H1 (cell line): Measurements from ENCODE around the gene FMNL2. TPM values are rescaled to one million over a fixed set of nuclear protein-coding genes. Genes with fewer than 3 reads are reported as not detected.

ENCODE experiments used
- CTCF ChIA-PET: fragments of 300-600 bp; sonication (Branson Sonifier 250); formaldehyde crosslinking; loops from one replicate; lab custom pipeline; 2021; ENCODE audit not compliant: partially characterized antibody; lab: Charles Lee
- POLR2A ChIA-PET: fragments of 300-600 bp; sonication (Branson Sonifier 250); formaldehyde crosslinking; loops from one replicate; lab custom pipeline; 2021; ENCODE audit warnings: inconsistent platforms; ENCODE audit not compliant: partially characterized antibody; lab: Charles Lee
- DNase-seq, 2 experiments: peaks; one replicate each; pipeline versions ENCODE4 v3.0.0 to v3.0.0-alpha.2; 2010 to 2022; ENCODE audit warnings: low spot score in 2 of 2, low read depth in 1 of 2, mixed read lengths in 1 of 2
- FAIRE-seq: peaks from 2 replicates; lab custom pipeline; 2011; peaks lifted over from hg19 to GRCh38; lab: Jason Lieb, UNC
- H2AFZ ChIP-seq: 2 replicates; pipeline ENCODE4 v1.8.1; 2012; ENCODE audit warnings: low read length, inconsistent platforms
- H2AK5ac ChIP-seq: 2 replicates; pipeline ENCODE4 v1.6.1; 2013; ENCODE audit warnings: low read depth, low read length
- H2BK120ac ChIP-seq: replicated peaks from 2 replicates; pipeline ENCODE3; 2013; ENCODE audit warnings: low read depth, low read length, inconsistent platforms
- H2BK12ac ChIP-seq: 2 replicates; pipeline ENCODE4 v1.6.1; 2013; ENCODE audit warnings: low read depth, low read length
- H2BK15ac ChIP-seq: 2 replicates; pipeline ENCODE4 v1.6.1; 2013; ENCODE audit warnings: low read length
- H2BK20ac ChIP-seq: 2 replicates; pipeline ENCODE4 v1.6.1; 2013; ENCODE audit warnings: low read length
- H2BK5ac ChIP-seq: 2 replicates; pipeline ENCODE4 v1.6.1; 2013; ENCODE audit warnings: low read depth, low read length
- H3K14ac ChIP-seq: 2 replicates; pipeline ENCODE4 v1.6.1; 2013; ENCODE audit warnings: inconsistent platforms; ENCODE audit not compliant: insufficient read length
- H3K18ac ChIP-seq: 2 replicates; pipeline ENCODE4 v1.6.1; 2013; ENCODE audit warnings: low read length; ENCODE audit errors: extremely low read depth
- H3K23ac ChIP-seq: 2 replicates; pipeline ENCODE4 v1.6.1; 2013; ENCODE audit warnings: inconsistent platforms; ENCODE audit not compliant: insufficient read length
- H3K23me2 ChIP-seq: 2 replicates; pipeline ENCODE4 v1.6.1; 2013; ENCODE audit warnings: low read depth, low read length
- H3K27ac ChIP-seq: 2 replicates; pipeline ENCODE4 v1.6.1; 2011; ENCODE audit warnings: low read depth, low read length, inconsistent platforms
- H3K27me3 ChIP-seq, 4 experiments: replicated peaks in 1 of 4; 1 replicate in 1 of 4; 2 replicates in 3 of 4; pipeline versions ENCODE4 v1.6.1 to v1.8.1; 2011 to 2013; ENCODE audit warnings: low read length in 3 of 4, mild to moderate bottlenecking in 3 of 4, inconsistent platforms in 2 of 4, mixed read lengths in 2 of 4, moderate library complexity in 1 of 4; ENCODE audit not compliant: control insufficient read depth in 3 of 4, insufficient read depth in 3 of 4; ENCODE audit errors: extremely low read depth in 1 of 4
- H3K36me3 ChIP-seq, 4 experiments: 2 replicates each; pipeline versions ENCODE4 v1.6.1 to v1.8.1; 2011 to 2013; ENCODE audit warnings: mild to moderate bottlenecking in 4 of 4, low read length in 3 of 4, moderate library complexity in 2 of 4, control low read depth in 1 of 4, inconsistent platforms in 1 of 4; ENCODE audit not compliant: insufficient read depth in 4 of 4, control insufficient read depth in 2 of 4
- H3K4ac ChIP-seq: replicated peaks from 2 replicates; pipeline ENCODE3; 2013; ENCODE audit warnings: low read length, low read depth, mixed read lengths, inconsistent platforms; ENCODE audit not compliant: insufficient read length
- H3K4me1 ChIP-seq, 4 experiments: replicated peaks in 1 of 4; 1 replicate in 1 of 4; 2 replicates in 3 of 4; pipeline versions ENCODE4 v1.6.1 to v1.8.1; 2011 to 2013; ENCODE audit warnings: low read length in 3 of 4, inconsistent platforms in 2 of 4, mixed read lengths in 1 of 4; ENCODE audit not compliant: insufficient read depth in 4 of 4, control insufficient read depth in 3 of 4
- H3K4me2 ChIP-seq, 2 experiments: 2 replicates each; pipeline versions ENCODE4 v1.6.1 to v1.8.1; 2011 to 2013; ENCODE audit warnings: low read depth in 2 of 2, low read length in 2 of 2, control low read depth in 1 of 2, inconsistent platforms in 1 of 2, mild to moderate bottlenecking in 1 of 2; ENCODE audit not compliant: insufficient read depth in 1 of 2
- H3K4me3 ChIP-seq, 4 experiments: fragments of 200-600, 300-600 bp in 1 of 4; sonication (generic), shearing (Covaris generic), sonication (Bioruptor Twin) in 1 of 4; 2 replicates each; pipeline versions ENCODE4 v1.5.1 to v1.8.1; 2011 to 2016; ENCODE audit warnings: low read length in 4 of 4, low read depth in 3 of 4, control low read depth in 2 of 4, inconsistent platforms in 2 of 4, mild to moderate bottlenecking in 2 of 4, mixed read lengths in 1 of 4, moderate library complexity in 1 of 4; ENCODE audit not compliant: insufficient read depth in 2 of 4; ENCODE audit errors: extremely low read depth in 1 of 4
- H3K56ac ChIP-seq: replicated peaks from 2 replicates; pipeline ENCODE3; 2013; ENCODE audit warnings: low read depth, mild to moderate bottlenecking, mixed read lengths, low read length, inconsistent platforms; ENCODE audit not compliant: insufficient read length
- H3K79me1 ChIP-seq: 2 replicates; pipeline ENCODE4 v1.6.1; 2013; ENCODE audit warnings: low read depth, low read length, control low read depth
- H3K79me2 ChIP-seq, 2 experiments: 2 replicates each; pipeline versions ENCODE4 v1.6.1 to v1.8.1; 2012 to 2013; ENCODE audit warnings: low read length in 2 of 2, mild to moderate bottlenecking in 2 of 2, inconsistent platforms in 1 of 2; ENCODE audit not compliant: insufficient read depth in 2 of 2, control insufficient read depth in 1 of 2
- H3K9ac ChIP-seq, 4 experiments: replicated peaks in 1 of 4; 1 replicate in 1 of 4; 2 replicates in 3 of 4; pipeline versions ENCODE4 v1.6.1 to v1.8.1; 2011 to 2013; ENCODE audit warnings: low read depth in 3 of 4, low read length in 3 of 4, control low read depth in 2 of 4, mild to moderate bottlenecking in 2 of 4, moderate library complexity in 2 of 4, inconsistent platforms in 1 of 4; ENCODE audit errors: extremely low read depth in 1 of 4
- H3K9me3 ChIP-seq, 2 experiments: 2 replicates each; pipeline versions ENCODE4 v1.6.1 to v1.8.1; 2012 to 2013; ENCODE audit warnings: mild to moderate bottlenecking in 2 of 2, moderate library complexity in 2 of 2, control low read depth in 1 of 2, inconsistent platforms in 1 of 2, low read depth in 1 of 2, low read length in 1 of 2, mixed read lengths in 1 of 2; ENCODE audit not compliant: insufficient read depth in 2 of 2
- H4K20me1 ChIP-seq, 2 experiments: replicated peaks in 1 of 2; 2 replicates each; pipeline versions ENCODE3 to v1.8.1; 2011 to 2013; ENCODE audit warnings: inconsistent platforms in 2 of 2, low read length in 2 of 2, mild to moderate bottlenecking in 1 of 2; ENCODE audit not compliant: insufficient read depth in 2 of 2, control insufficient read depth in 1 of 2
- H4K5ac ChIP-seq: 2 replicates; pipeline ENCODE4 v1.6.1; 2013; ENCODE audit warnings: low read length, low read depth, mixed read lengths, inconsistent platforms; ENCODE audit not compliant: insufficient read length
- H4K8ac ChIP-seq: 2 replicates; pipeline ENCODE4 v1.8.0; 2013; ENCODE audit warnings: mild to moderate bottlenecking, moderate library complexity, low read length, inconsistent platforms; ENCODE audit not compliant: insufficient read depth; ENCODE audit errors: extremely low read depth
- H4K91ac ChIP-seq: replicated peaks from 2 replicates; pipeline ENCODE3; 2013; ENCODE audit warnings: low read length, mixed read lengths, inconsistent platforms; ENCODE audit not compliant: insufficient read length
- ASH2L ChIP-seq: fragments of 200-600, 300-600 bp; sonication (generic); IDR thresholded peaks from one replicate; pipeline ENCODE4 v1.7.1; 2017; ENCODE audit warnings: low read length
- CBX8 ChIP-seq: fragments of 300-800, 300-1000 bp; sonication (generic); IDR thresholded peaks from 2 replicates; pipeline ENCODE4 v1.7.1; 2016; ENCODE audit warnings: low read depth, low read length, borderline replicate concordance
- KDM1A ChIP-seq: fragments of 200-600, 300-600 bp; sonication (generic); IDR thresholded peaks from 2 replicates; pipeline ENCODE4 v1.7.1; 2016; ENCODE audit warnings: mild to moderate bottlenecking, low read length, borderline replicate concordance
- MAX ChIP-seq: IDR thresholded peaks from 2 replicates; pipeline ENCODE4 v1.6.1; 2012; ENCODE audit warnings: inconsistent platforms
- RXRA ChIP-seq: IDR thresholded peaks from 2 replicates; pipeline ENCODE4 v1.6.1; 2011; ENCODE audit warnings: low read depth, mild to moderate bottlenecking, low read length, moderate library complexity; ENCODE audit not compliant: insufficient read depth
- SP4 ChIP-seq: IDR thresholded peaks from 2 replicates; pipeline ENCODE4 v1.6.1; 2012; ENCODE audit warnings: low read length, inconsistent platforms
- WGBS, 2 experiments: shearing (Covaris generic) in 1 of 2; methylation state at CpG; one replicate each; pipeline versions ENCODE4 v1.1.6 to v1.1.7; 2013 to 2015; ENCODE audit warnings: low lambda C conversion rate in 2 of 2, mixed read lengths in 2 of 2, inconsistent platforms in 1 of 2, low coverage in 1 of 2, missing lambda C conversion rate in 1 of 2; ENCODE audit not compliant: insufficient replicate concordance in 2 of 2, insufficient coverage in 1 of 2, insufficient read length in 1 of 2; ENCODE audit errors: extremely low coverage in 1 of 2, missing lambda C conversion rate in 1 of 2; 5-methylcytosine and 5-hydroxymethylcytosine counted together
- polyA plus RNA-seq, 7 experiments: library from polyadenylated mRNA; depleted of rRNA in 3 of 7; stranded (reverse) in 5 of 7; unstranded in 2 of 7; fragments of >200 nt in 5 of 7; fragments of 200-250 nt in 2 of 7; gene quantifications; 1 replicate in 5 of 7; 2 replicates in 1 of 7; 4 replicates in 1 of 7; pipeline versions ENCODE4 v1.2.1 to v1.2.3, GENCODE V29; 2011 to 2013; ENCODE audit warnings: missing spikeins in 2 of 7, mixed read lengths in 2 of 7
- total RNA-seq: library from RNA; stranded (reverse); fragmentation: NEBNext Ultra II Directional; extraction: Animal tissue kit (Norgen Biotek cat#: 25700); gene quantifications from 2 replicates; pipeline ENCODE4 v1.2.1, GENCODE V29; 2021
- TF ChIP-seq, protein P1 (sequence below): IDR thresholded peaks from 2 replicates; pipeline ENCODE4 v1.6.1; 2011; ENCODE audit warnings: low read depth, mild to moderate bottlenecking, low read length; ENCODE audit not compliant: insufficient read depth

The FMNL2 gene
- total and polyA plus RNA-seq, 2 of the 8 experiments (the other 6 are each of a cell fraction or from before 2014, with no cell fraction given): 15.5 to 45.1 TPM

DNA sequence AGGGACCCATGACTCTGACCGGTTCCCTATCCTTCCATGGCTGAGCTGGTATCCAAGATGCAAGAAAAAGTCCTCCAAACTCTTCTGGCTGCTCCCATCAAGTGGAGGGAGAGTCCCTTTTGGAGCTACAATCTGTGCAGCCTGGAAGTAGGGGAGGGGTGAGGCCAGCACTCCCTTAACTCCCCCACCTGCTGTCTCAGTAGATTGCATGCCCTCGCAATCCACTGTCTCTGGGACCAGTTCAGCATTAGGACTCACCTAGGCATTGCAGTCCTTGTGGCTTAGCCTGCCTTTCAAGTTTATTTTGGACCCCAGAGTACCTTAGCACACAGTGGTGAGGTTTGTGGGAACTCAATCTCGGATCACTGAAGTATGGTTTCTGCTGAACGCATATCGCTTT is 14.2 kb upstream of the FMNL2 start:
- H4K20me1 ChIP-seq: no peaks in the 10 kb centered on the region
- H3K36me3 ChIP-seq: no peaks in the 10 kb centered on the region
- no peak overlapping the region for H2BK20ac ChIP-seq
- no peak overlapping the region for H4K91ac ChIP-seq
- H3K23me2 ChIP-seq: no peaks in the 10 kb centered on the region
- no peak overlapping the region for H3K4me3 ChIP-seq
- no peak for FAIRE-seq
- no peak overlapping the region for H3K18ac ChIP-seq
- WGBS, 2 experiments: 95% methylated on average over 5 of the region's 5 CpGs; no CpG with 5 or more reads in 1 of the 2 experiments
- no peak overlapping the region for H3K4ac ChIP-seq
- DNase-seq: no peak
- H2BK5ac ChIP-seq: no peak overlapping the region
- no peak overlapping the region for H3K23ac ChIP-seq
- no peak overlapping the region for H2BK12ac ChIP-seq
- no peak overlapping the region for H4K8ac ChIP-seq
- H3K9me3 ChIP-seq: no peaks in the 10 kb centered on the region
- no peaks in the 10 kb centered on the region for H3K79me2 ChIP-seq
- no peak overlapping the region for H4K5ac ChIP-seq
- no peak overlapping the region for H3K56ac ChIP-seq
- no peak overlapping the region for H3K27ac ChIP-seq
- no peak overlapping the region for H2BK120ac ChIP-seq
- TF ChIP-seq, protein P1, sequence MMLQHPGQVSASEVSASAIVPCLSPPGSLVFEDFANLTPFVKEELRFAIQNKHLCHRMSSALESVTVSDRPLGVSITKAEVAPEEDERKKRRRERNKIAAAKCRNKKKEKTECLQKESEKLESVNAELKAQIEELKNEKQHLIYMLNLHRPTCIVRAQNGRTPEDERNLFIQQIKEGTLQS: no peak
- TF ChIP-seq SP4 (no peak), MAX (no peak), ASH2L (no peak), KDM1A (no peak), CBX8 (no peak), RXRA (no peak)
- TF ChIP-seq, all 59 proteins: peak for 0
- CTCF ChIA-PET: no interaction called here
- Histone ChIP-seq H3K4me1 (no peaks in the 10 kb centered on the region), H3K4me2 (no peak overlapping the region), H2AFZ (0 out of 2 replicates have a peak overlapping the region, but pooled peaks have one; percentile 37), H2BK15ac (no peak overlapping the region), H3K27me3 (no peaks in the 10 kb centered on the region), H2AK5ac (no peak overlapping the region), H3K14ac (no peak overlapping the region), H3K79me1 (no peaks in the 10 kb centered on the region), H3K9ac (no peak overlapping the region)
- POLR2A ChIA-PET: interaction anchor here (2.2 kb wide), 1 partner anchor 14 kb away, joined by 5 read pairs; the partner anchor contains the start of gene FMNL2
